SK-N-SH (cell line): ENCODE data around the gene PRRT1. TPM values are rescaled to one million over a fixed set of nuclear protein-coding genes. Genes with fewer than 3 reads are reported as not detected.

Experiments
- CTCF ChIA-PET: fragments of 300-600, 350-600 bp; formaldehyde crosslinking; extraction: SDS; loops from one replicate; lab custom pipeline; 2021; lab: Yijun Ruan, JAX
- POLR2A ChIA-PET: fragments of 350-600 bp; sonication (Branson Sonifier 250); formaldehyde crosslinking; extraction: SDS; loops from one replicate; lab custom pipeline; 2020; ENCODE audit warnings: antibody characterized with exemption, inconsistent platforms; lab: Yijun Ruan, JAX
- DNase-seq: peaks from one replicate; pipeline ENCODE4 v3.0.0; 2012
- H2AFZ ChIP-seq: fragments of 200-600 bp; sonication (generic); 2 replicates; pipeline ENCODE4 v1.8.1; 2016; ENCODE audit warnings: antibody characterized with exemption, mild to moderate bottlenecking, low read depth
- H3F3A ChIP-seq: fragments of 200-600 bp; sonication (generic); replicated peaks from 2 replicates; pipeline ENCODE3; 2016; ENCODE audit warnings: antibody characterized with exemption, mild to moderate bottlenecking; ENCODE audit not compliant: insufficient read depth
- H3K27ac ChIP-seq, 2 experiments: fragments of 200-500 bp in 1 of 2; fragments of 200-600 bp in 1 of 2; sonication (Bioruptor generic) in 1 of 2; sonication (generic), shearing (Covaris generic) in 1 of 2; 2 replicates each; pipeline versions ENCODE4 v1.5.1 to v1.6.1; 2014 to 2016; ENCODE audit warnings: low read depth in 2 of 2, inconsistent platforms in 1 of 2, low read length in 1 of 2, mild to moderate bottlenecking in 1 of 2, mixed read lengths in 1 of 2
- H3K27me3 ChIP-seq: fragments of 200-600 bp; sonication (generic), shearing (Covaris generic); 2 replicates; pipeline ENCODE4 v1.6.1; 2016; ENCODE audit warnings: mixed run types; ENCODE audit not compliant: insufficient read depth
- H3K36me3 ChIP-seq, 2 experiments: fragments of 200-500 bp in 1 of 2; fragments of 200-600 bp in 1 of 2; sonication (Bioruptor generic) in 1 of 2; sonication (generic) in 1 of 2; replicated peaks in 1 of 2; 2 replicates each; pipeline versions ENCODE3 to v1.5.1; 2014 to 2016; ENCODE audit warnings: low read length in 1 of 2, mild to moderate bottlenecking in 1 of 2; ENCODE audit not compliant: insufficient read depth in 2 of 2, control insufficient read depth in 1 of 2
- H3K4me1 ChIP-seq, 2 experiments: fragments of 200-500 bp in 1 of 2; fragments of 200-600 bp in 1 of 2; sonication (Bioruptor generic) in 1 of 2; sonication (generic), shearing (Covaris generic) in 1 of 2; 2 replicates each; pipeline versions ENCODE4 v1.5.1 to v1.6.1; 2014 to 2016; ENCODE audit warnings: low read depth in 1 of 2, low read length in 1 of 2, mixed run types in 1 of 2; ENCODE audit not compliant: insufficient read depth in 2 of 2, control insufficient read depth in 1 of 2
- H3K4me2 ChIP-seq: fragments of 200-600 bp; sonication (generic), shearing (Covaris generic); 2 replicates; pipeline ENCODE4 v1.6.1; 2017; ENCODE audit warnings: mixed run types
- H3K4me3 ChIP-seq, 2 experiments: fragments of 200-500 bp in 1 of 2; fragments of 200-600 bp in 1 of 2; sonication (Bioruptor generic) in 1 of 2; sonication (generic), shearing (Covaris generic) in 1 of 2; 2 replicates each; pipeline versions ENCODE4 v1.5.1 to v1.8.1; 2014 to 2016; ENCODE audit warnings: low read depth in 2 of 2, inconsistent platforms in 1 of 2, low read length in 1 of 2, mild to moderate bottlenecking in 1 of 2, mixed read lengths in 1 of 2, moderate library complexity in 1 of 2
- H3K79me2 ChIP-seq: fragments of 200-600 bp; sonication (generic); 2 replicates; pipeline ENCODE4 v1.8.1; 2017; ENCODE audit warnings: mild to moderate bottlenecking; ENCODE audit not compliant: insufficient read depth
- H3K9ac ChIP-seq: fragments of 200-600 bp; sonication (generic); 2 replicates; pipeline ENCODE4 v1.6.1; 2017; ENCODE audit warnings: mixed run types
- H3K9me2 ChIP-seq: fragments of 200-600 bp; sonication (generic); 2 replicates; pipeline ENCODE4 v1.6.1; 2017; ENCODE audit warnings: mixed run types
- H3K9me3 ChIP-seq: fragments of 200-600 bp; sonication (generic); 2 replicates; pipeline ENCODE4 v1.6.1; 2017; ENCODE audit warnings: mixed run types, mild to moderate bottlenecking, moderate library complexity
- H4K20me1 ChIP-seq: fragments of 200-600 bp; sonication (generic); 2 replicates; pipeline ENCODE4 v1.6.1; 2017; ENCODE audit warnings: mild to moderate bottlenecking, mixed run types; ENCODE audit not compliant: insufficient read depth
- ELF1 ChIP-seq: IDR thresholded peaks from 2 replicates; pipeline ENCODE4 v1.4.0; 2012
- EP300 ChIP-seq, 2 experiments: IDR thresholded peaks; 2 replicates each; pipeline versions ENCODE4 v1.4.0 to v1.6.1; 2012; ENCODE audit warnings: borderline replicate concordance in 1 of 2, low read depth in 1 of 2, low read length in 1 of 2
- GABPA ChIP-seq: IDR thresholded peaks from 2 replicates; pipeline ENCODE4 v1.4.0; 2012; ENCODE audit warnings: low read depth, mild to moderate bottlenecking
- POLR2AphosphoS5 ChIP-seq: IDR thresholded peaks from 2 replicates; pipeline ENCODE4 v1.6.1; 2012; ENCODE audit warnings: low read depth, low read length
- RCOR1 ChIP-seq: fragments of 150-350 bp; IDR thresholded peaks from 2 replicates; pipeline ENCODE4 v1.6.1; 2017; ENCODE audit warnings: antibody characterized with exemption, low read length
- RFX5 ChIP-seq: IDR thresholded peaks from 2 replicates; pipeline ENCODE4 v1.6.1; 2012; ENCODE audit warnings: mild to moderate bottlenecking, improper control_type of control experiment, low read length
- SMC3 ChIP-seq: IDR thresholded peaks from 2 replicates; pipeline ENCODE4 v1.6.1; 2012; ENCODE audit warnings: low read depth, low read length, improper control_type of control experiment
- WGBS: methylation state at CpG from one replicate; pipeline ENCODE4 v1.1.6; 2017; ENCODE audit warnings: low lambda C conversion rate; 5-methylcytosine and 5-hydroxymethylcytosine counted together
- polyA plus RNA-seq, 3 experiments: library from polyadenylated mRNA; depleted of rRNA; stranded (reverse); fragments of >200 nt; gene quantifications; 2 replicates each; pipeline ENCODE4 v1.2.3, GENCODE V29; 2012
- TF ChIP-seq, protein P1 (sequence below): IDR thresholded peaks from 2 replicates; pipeline ENCODE4 v1.6.1; 2012; ENCODE audit warnings: mild to moderate bottlenecking, low read depth, low read length, moderate library complexity
- TF ChIP-seq, protein P2 (sequence below): fragments of 150-350 bp; IDR thresholded peaks from 2 replicates; pipeline ENCODE4 v1.6.1; 2016; ENCODE audit warnings: mild to moderate bottlenecking, low read depth, low read length
- TF ChIP-seq, protein P3 (sequence below): IDR thresholded peaks from 2 replicates; pipeline ENCODE4 v1.4.0; 2012; ENCODE audit warnings: low read depth, borderline replicate concordance
- TF ChIP-seq, protein P4 (sequence below): fragments of 200-600 bp; sonication (generic); IDR thresholded peaks from 2 replicates; pipeline ENCODE4 v1.6.1; 2017; ENCODE audit warnings: antibody characterized with exemption, mild to moderate bottlenecking, moderate library complexity
- TF ChIP-seq, protein P5 (sequence below): IDR thresholded peaks from 2 replicates; pipeline ENCODE4; 2012

Gene PRRT1
- polyA plus RNA-seq, 1 of the 3 experiments (the other 2 are of a cell fraction), result 1.5 TPM

DNA sequence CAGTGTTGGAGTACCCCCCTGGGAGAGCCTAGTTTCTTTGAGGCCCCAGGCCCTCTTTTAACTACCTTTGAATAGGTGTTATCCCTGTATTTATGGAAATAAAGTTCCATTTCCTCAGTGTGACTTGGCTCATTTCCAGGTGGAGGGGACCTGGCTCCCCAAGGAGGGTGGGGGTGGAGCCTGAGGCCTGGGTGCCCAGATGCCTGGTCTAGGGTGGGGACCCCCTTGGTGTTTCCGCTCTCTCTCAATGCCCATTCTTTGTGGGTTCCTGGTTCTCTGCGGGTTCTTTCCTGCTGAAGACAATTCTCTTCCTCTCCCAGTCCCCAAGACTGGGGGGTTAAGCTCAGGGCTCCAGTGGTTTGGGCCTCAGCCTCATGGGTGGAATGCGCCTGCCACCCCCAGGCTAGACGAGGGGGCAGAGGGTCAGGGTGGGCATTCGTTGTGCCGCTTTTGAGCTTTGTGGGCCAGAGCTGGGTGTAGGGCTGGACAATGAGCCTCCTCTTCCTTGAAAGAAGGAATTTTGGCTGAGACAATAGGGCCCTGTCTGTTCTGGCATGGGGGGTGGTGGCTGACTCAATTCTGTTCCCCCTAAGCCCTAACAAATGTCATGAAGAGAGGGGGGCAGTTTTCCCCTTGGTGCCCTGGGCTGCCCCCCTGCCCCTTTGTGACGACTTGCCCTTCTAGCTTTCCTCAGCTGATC is 12.0 kb upstream of the PRRT1 start (continued):
- no peak for TF ChIP-seq GABPA
- TF ChIP-seq POLR2AphosphoS5, result no peak
- no peak for TF ChIP-seq RCOR1
- TF ChIP-seq, protein P1, sequence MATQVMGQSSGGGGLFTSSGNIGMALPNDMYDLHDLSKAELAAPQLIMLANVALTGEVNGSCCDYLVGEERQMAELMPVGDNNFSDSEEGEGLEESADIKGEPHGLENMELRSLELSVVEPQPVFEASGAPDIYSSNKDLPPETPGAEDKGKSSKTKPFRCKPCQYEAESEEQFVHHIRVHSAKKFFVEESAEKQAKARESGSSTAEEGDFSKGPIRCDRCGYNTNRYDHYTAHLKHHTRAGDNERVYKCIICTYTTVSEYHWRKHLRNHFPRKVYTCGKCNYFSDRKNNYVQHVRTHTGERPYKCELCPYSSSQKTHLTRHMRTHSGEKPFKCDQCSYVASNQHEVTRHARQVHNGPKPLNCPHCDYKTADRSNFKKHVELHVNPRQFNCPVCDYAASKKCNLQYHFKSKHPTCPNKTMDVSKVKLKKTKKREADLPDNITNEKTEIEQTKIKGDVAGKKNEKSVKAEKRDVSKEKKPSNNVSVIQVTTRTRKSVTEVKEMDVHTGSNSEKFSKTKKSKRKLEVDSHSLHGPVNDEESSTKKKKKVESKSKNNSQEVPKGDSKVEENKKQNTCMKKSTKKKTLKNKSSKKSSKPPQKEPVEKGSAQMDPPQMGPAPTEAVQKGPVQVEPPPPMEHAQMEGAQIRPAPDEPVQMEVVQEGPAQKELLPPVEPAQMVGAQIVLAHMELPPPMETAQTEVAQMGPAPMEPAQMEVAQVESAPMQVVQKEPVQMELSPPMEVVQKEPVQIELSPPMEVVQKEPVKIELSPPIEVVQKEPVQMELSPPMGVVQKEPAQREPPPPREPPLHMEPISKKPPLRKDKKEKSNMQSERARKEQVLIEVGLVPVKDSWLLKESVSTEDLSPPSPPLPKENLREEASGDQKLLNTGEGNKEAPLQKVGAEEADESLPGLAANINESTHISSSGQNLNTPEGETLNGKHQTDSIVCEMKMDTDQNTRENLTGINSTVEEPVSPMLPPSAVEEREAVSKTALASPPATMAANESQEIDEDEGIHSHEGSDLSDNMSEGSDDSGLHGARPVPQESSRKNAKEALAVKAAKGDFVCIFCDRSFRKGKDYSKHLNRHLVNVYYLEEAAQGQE, result no peak
- TF ChIP-seq, all 33 proteins: peak for 0

DNA sequence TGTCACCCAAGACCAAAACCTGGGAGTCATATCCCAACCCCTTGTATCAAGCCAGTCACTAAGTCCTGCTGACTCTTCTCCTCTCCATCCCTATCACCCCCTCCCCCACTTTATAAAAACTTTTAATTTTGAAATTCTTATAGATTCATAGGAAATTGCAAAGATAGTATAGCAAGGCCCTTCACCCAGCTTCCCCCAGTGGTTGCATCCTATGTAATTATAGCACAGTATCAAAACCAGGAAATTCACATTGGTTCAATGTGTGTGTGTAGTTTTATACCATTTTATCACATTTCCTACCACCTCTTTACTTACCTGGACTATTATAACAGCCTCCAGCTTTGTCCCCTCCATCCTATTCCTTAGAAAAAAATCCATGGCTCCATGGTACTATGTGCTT is 6.3 kb upstream of the PRRT1 start:
- no peak overlapping the region for H2AFZ ChIP-seq
- no peak for DNase-seq
- peaks cover 19% of the 10 kb centered on the region for H3K79me2 ChIP-seq
- H4K20me1 ChIP-seq, result no peaks in the 10 kb centered on the region
- no peak overlapping the region for H3K4me2 ChIP-seq
- no peak overlapping the region for H3K27ac ChIP-seq
- no peaks in the 10 kb centered on the region for H3K9me3 ChIP-seq
- no peaks in the 10 kb centered on the region for H3F3A ChIP-seq
- ChIA-PET POLR2A (interaction anchor here (0.5 kb wide), 1 partner anchor 36 kb away, joined by 3 read pairs; no protein-coding TSS in a partner anchor), CTCF (interaction anchor here (1.3 to 3.8 kb wide), 2 partner anchors 39 to 110 kb away, joined by 4 to 14 read pairs; no protein-coding TSS in a partner anchor)
- no peak overlapping the region for H3K4me3 ChIP-seq
- H3K36me3 ChIP-seq, result peaks cover 16 to 26% of the 10 kb centered on the region in 2 experiments
- no peaks in the 10 kb centered on the region for H3K27me3 ChIP-seq
- H3K9me2 ChIP-seq, result no peaks in the 10 kb centered on the region
- H3K9ac ChIP-seq, result no peak overlapping the region
- H3K4me1 ChIP-seq, result peaks cover 3 to 15% of the 10 kb centered on the region in 2 experiments; a peak in 2 of 4 replicates
- TF ChIP-seq, protein P2, sequence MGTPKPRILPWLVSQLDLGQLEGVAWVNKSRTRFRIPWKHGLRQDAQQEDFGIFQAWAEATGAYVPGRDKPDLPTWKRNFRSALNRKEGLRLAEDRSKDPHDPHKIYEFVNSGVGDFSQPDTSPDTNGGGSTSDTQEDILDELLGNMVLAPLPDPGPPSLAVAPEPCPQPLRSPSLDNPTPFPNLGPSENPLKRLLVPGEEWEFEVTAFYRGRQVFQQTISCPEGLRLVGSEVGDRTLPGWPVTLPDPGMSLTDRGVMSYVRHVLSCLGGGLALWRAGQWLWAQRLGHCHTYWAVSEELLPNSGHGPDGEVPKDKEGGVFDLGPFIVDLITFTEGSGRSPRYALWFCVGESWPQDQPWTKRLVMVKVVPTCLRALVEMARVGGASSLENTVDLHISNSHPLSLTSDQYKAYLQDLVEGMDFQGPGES, result no peak
- TF ChIP-seq RFX5, result no peak
- no peak for TF ChIP-seq ELF1
- TF ChIP-seq, all 33 proteins: peak for 0

DNA sequence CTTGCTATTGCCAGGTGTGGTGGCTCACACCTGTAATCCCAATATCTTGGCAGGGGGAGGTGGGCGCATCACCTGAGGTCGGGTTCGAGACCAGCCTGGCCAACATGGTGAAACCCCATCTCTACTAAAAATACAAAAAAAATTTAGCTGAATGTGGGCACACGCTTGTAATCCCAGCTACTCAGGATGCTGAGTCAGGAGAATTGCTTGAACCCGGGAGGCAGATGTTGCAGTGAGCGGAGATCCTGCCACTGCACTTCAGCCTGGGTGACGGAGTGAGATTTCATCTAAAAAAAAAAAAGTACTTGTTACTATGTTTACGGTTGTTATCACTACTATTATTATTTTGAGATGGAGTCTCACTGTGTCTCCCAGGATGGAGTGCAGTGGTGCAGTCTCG is 5.2 kb upstream of the PRRT1 start:
- POLR2A ChIA-PET, result no interaction called here
- Histone ChIP-seq H3K27ac (no peak overlapping the region), H3K9ac (no peak overlapping the region), H3K27me3 (no peaks in the 10 kb centered on the region), H3K36me3 (peaks cover 16 to 22% of the 10 kb centered on the region in 2 experiments), H3K4me1 (peaks cover 13 to 26% of the 10 kb centered on the region in 2 experiments; a peak in 3 of 4 replicates), H3K79me2 (peaks cover 19% of the 10 kb centered on the region), H4K20me1 (no peaks in the 10 kb centered on the region), H3K4me2 (no peak overlapping the region), H2AFZ (no peak overlapping the region), H3K9me3 (no peaks in the 10 kb centered on the region), H3K9me2 (no peaks in the 10 kb centered on the region), H3K4me3 (no peak overlapping the region), H3F3A (peaks cover 4% of the 10 kb centered on the region)
- DNase-seq, result no peak
- CTCF ChIA-PET, result interaction anchor here (1.3 kb wide), 1 partner anchor 109 kb away, joined by 4 read pairs; no protein-coding TSS in a partner anchor
- 98% methylated on average over 9 of the region's 9 CpGs for WGBS
- no peak for TF ChIP-seq EP300 (IDR thresholded peaks at IDR 0.05; ENCODE audit: borderline replicate concordance in 1 of 2, low read depth in 1 of 2, low read length in 1 of 2)
- TF ChIP-seq, protein P3, sequence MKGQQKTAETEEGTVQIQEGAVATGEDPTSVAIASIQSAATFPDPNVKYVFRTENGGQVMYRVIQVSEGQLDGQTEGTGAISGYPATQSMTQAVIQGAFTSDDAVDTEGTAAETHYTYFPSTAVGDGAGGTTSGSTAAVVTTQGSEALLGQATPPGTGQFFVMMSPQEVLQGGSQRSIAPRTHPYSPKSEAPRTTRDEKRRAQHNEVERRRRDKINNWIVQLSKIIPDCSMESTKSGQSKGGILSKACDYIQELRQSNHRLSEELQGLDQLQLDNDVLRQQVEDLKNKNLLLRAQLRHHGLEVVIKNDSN, result no peak
- TF ChIP-seq RCOR1, result no peak
- TF ChIP-seq POLR2AphosphoS5, result no peak
- TF ChIP-seq, protein P4, sequence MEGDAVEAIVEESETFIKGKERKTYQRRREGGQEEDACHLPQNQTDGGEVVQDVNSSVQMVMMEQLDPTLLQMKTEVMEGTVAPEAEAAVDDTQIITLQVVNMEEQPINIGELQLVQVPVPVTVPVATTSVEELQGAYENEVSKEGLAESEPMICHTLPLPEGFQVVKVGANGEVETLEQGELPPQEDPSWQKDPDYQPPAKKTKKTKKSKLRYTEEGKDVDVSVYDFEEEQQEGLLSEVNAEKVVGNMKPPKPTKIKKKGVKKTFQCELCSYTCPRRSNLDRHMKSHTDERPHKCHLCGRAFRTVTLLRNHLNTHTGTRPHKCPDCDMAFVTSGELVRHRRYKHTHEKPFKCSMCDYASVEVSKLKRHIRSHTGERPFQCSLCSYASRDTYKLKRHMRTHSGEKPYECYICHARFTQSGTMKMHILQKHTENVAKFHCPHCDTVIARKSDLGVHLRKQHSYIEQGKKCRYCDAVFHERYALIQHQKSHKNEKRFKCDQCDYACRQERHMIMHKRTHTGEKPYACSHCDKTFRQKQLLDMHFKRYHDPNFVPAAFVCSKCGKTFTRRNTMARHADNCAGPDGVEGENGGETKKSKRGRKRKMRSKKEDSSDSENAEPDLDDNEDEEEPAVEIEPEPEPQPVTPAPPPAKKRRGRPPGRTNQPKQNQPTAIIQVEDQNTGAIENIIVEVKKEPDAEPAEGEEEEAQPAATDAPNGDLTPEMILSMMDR, result no peak
- TF ChIP-seq SMC3, result no peak
- TF ChIP-seq, protein P5, sequence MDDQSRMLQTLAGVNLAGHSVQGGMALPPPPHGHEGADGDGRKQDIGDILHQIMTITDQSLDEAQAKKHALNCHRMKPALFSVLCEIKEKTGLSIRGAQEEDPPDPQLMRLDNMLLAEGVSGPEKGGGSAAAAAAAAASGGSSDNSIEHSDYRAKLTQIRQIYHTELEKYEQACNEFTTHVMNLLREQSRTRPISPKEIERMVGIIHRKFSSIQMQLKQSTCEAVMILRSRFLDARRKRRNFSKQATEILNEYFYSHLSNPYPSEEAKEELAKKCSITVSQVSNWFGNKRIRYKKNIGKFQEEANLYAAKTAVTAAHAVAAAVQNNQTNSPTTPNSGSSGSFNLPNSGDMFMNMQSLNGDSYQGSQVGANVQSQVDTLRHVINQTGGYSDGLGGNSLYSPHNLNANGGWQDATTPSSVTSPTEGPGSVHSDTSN, result no peak
